ENCODE data around the gene AK9.

The AK9 gene

DNA sequence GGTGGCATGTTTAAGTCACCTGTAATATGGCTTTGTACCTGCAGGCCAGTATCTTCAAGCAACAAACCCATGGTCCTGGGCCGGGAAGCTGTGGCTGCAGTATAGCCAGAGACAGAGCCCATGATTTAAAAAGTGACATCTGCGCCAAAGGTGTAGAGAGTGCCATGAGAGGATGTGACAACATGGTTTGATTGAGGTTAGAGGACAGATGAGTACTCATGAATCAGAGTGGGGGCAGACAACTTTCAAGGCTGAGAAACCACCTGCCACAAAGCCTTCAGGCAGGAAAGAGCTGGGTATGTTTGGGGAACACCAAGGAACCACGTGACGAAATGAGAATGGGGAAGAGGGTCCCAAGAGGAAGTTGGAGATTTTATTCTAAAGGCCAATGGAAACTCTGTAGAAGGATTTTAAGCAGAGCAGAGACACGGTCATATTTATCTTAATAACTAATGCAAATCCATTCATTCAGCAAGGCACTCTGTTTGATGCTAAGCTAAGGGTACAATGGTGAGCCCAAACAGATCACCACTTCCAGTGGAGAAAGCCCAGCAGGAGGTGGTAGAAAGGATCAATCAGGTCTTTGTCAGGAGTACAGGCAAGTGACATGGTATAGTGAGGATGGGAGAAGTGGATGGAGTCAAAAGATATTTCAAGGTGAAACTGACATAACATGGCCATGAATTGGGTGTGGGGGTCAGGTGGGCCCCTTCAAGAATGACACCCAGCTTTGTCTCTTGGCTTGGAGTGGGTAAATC, 232.0 kb downstream of the AK9 start:
- DNase-seq (ENCODE audit: low read depth in 2 of 3, low spot score in 1 of 3): peak in 1 of 3 donors; percentile 43

DNA sequence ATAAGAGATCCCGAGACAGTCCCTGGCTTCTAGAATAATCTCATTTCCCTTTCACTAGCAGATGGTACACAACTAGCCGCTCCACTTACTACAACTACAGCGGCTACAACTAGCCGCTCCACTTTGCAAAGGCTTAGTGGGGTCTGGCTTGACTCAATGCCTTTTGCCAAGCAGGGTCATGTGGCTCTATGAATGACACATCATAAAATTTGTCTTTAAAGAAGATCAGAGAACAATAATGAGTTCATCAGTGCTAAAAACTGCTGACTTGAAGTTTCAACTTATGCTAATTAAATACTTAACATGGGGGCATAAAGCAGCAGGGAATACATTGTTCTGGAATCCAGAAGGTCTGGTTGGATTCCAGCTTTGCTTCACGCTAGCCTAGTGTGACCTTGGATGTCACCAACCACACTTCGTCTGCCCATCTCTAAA, 233.4 kb downstream of the AK9 start:
- DNase-seq (ENCODE audit: low read depth in 2 of 3, low spot score in 1 of 3): no peak

DNA sequence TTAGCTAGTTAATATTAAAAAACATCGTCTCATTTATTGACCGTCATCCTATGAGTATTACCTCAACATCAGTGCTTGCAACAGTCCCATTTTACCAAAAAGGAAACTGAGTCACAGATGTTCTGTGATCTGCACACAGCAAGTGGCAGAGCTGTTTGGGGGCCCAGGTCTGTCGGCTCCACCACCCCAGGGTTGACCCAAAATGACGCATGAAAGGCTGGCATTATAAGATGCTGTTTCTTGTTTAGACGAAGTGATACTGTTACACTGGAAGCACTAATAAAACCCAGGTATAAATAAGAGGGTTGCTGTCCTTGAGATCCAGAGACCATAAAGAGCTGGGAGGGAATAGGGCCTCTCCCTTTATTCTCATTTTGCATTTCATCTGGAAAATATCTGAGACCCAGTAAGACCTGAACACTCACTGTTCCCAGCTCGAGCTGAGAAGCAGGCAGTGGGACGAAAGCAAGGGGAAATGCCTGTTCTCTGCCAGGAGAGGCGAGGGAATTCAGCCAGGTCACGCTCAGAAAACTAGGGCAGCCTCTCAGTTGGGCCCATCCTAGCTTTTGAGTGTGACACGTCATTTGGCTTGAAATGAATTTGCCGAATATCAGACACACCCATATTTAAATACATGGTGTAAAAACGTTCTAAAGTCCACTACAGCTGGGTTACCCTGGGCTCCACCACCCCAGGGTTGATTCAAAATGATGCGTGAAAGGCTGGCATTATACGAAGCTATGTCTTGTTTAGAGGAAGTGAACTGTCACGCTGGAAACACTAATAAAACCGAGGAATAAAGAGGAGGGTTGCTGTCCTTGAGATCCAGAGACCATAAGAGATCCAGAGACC, 234.1 kb downstream of the AK9 start:
- no peak for DNase-seq (ENCODE audit: low read depth in 2 of 3, low spot score in 1 of 3)

DNA sequence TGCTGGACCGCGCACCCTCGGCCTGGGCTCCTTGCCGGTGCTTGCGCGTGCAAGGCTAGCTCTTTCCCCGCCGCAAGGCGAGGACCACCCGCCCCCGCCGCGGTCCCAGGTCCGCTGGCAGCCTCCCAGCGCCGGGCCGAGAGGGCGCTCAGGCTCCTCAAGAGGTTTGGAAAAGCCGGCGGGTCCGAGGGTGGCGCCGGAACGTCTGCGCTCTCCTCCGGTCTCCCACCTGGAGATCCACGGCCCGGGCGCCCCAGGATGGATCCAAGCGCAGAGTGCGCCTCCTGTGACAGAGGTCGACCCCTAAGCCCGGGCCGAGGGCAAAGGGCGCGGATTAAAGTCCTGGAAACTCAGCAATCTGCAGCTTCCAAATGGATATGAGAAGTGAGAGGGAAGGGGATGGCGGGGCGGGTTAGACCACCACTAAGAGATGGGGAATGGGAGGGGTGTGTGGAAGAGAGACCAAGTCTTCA, 234.9 kb downstream of the AK9 start:
- no peak for DNase-seq (ENCODE audit: low read depth in 2 of 3, low spot score in 1 of 3)

DNA sequence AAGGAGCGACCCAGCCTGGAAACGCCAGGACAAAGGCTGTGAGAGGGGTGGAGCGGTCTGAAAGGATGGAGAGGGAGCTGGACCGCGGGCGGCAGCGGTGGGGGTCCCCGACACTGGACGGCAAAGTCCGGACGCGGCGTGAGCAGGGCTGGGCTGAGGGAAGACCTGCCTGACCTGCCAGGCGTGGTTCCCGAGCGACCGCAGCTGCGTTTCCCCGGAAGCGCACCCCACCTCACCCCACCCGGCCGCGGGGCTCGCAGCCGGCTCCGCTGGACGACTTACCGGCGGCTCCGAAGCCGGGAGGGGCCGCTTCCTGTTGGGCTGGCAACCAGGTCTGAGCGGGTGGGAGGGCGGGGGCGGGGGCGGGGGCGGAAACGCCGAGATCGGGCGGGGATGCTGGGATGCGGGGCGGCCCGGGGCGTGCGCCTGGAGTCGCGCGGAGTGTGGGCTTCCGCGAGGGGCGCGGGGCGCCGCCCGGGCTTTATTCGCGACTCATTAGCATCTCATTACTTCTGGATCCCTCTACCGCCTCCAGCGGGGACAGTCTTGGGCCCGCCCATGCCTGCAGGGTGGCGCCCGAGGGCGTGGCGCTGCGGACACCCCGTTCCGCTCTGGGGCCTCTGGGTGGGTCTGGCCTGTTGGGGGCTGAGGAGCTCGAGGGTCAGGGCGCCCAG, 235.4 kb downstream of the AK9 start, which contains the start of gene MICAL1:
MICAL1 (minus strand) TSS at position 336 of the 674 bp plus-strand sequence. CDS start 1,576 bp downstream, outside the sequence.
- DNase-seq (ENCODE audit: low read depth in 2 of 3, low spot score in 1 of 3): peak in 2 of 3 donors; percentile 30 to 43

DNA sequence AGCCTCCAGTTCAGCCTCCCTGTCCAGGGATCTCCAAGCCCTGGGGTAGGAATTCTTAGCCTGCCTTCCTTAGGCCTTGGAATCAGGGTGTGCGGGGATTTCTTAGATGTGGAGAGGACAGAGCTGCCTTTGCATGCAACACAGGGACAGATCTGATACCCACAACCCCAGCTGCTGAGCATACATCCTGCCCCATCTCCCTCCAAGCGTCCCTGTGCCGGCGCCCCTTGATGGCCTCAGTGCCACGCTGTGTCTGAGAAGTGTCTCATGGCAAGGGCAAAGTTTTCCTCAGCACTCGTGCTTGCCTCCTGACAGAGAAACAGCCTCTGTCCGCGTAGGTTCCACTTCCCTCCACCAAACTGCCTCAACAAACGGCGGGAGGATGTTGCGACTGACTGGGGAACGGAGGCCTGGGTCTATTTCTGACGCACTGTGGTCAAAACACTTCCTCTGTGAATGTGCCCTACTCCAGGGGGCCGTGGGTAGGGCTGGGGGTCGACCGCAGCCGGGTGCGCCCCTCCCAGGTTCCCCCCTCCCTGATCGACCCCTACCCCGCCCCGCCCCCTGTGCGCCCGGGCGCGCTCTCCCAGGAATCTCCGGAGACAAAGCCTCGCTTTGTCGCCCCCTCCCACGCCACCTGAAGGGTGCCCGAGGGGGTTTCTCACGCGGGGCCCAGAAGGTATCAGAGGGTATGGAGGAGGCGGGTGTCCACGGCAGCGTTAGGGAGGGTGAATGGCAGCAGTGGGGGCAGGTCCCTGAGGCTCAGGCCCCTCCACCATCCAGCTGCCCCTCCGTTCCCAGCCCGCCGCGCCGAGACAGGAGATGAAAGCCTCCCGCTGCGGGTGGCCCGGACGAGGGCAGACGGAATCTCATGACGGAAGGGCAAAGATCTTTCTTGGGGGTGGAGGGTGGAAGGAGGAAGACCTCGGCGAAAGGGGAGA, 236.2 kb downstream of the AK9 start:
- DNase-seq (ENCODE audit: low read depth in 2 of 3, low spot score in 1 of 3): peak; percentile 41 to 47 (median 44)

DNA sequence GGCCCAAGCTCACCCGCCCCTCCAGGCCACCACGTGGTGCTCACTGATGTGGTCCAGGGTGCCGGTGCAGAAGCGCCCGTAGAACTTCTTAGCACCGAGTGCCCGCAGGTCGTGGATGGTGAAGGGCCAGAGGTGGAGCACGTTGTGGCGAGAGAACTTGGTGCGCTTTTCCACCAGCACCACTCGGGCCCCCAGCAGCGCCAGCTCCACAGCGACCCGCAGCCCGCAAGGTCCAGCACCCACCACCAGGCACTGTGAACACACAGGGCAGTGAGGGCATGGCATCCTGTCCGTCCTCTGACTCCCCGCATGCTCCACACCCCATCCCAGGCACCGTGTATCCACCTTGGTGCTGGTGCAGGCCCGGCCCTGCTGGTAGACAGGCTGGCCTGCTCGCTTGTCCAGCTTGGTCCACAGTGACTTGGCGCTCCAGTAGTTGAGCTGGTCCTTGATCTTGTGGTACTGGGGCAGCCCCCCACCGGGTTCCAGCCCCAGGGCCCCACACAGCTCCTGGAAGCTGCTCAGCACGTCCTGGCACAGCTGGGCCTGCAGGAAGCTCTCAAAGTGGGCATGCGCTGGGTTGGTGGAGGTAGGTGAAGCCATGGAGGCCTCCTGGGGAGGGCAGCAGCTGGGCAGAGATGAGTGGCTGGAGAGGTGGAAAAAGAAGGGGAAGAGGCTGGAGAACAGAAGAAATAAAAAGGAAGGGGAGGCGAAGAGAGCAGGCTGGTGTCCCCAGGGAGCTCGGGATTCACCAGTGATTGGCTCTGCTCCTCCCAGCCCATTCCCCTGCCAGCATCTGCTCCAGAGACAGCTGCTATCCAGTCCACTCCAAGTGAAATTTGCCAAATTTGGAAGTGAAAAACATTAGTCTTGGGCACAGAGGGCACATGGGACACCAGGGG, 237.2 kb downstream of the AK9 start:
- DNase-seq (ENCODE audit: low read depth in 2 of 3, low spot score in 1 of 3): no peak

DNA sequence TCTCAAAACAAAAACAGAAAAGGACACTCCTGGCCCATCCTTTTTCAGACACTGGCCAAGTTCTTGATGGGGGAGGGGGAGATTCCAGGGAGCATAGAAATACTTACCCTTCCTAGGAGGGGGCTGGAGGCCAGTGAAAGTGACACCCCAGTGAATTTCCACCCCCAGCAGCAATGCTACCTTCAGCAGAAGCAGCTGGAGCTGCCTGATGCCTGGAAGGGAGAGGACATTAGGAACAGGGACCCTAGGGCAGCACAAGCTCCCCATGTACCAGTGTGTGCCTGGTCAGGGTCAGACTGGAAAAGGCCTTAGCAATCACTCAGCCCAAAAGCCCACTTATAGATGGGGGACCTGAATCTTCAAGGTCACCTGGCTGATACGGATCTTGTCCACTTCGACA, 237.8 kb downstream of the AK9 start:
- no peak for DNase-seq (ENCODE audit: low read depth in 2 of 3, low spot score in 1 of 3)

DNA sequence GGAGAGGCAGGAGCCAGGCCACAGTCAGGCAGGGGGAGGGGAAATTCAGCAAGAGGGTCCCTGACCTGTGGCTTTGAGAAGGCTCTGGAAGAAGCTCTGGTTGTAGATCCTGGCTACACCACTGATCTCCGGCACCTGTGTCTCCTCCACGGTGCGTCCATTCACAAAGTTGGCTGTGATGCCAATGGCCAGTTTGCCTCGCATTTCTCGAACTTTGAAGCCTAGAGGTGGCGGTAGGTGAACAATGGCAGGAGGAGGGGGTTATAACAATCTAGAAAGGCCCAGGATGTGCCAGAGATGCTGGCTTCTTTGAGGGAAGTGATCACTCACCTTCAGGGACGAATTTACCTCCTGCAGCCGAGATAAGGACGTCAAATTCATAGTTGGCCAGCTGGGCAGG, 238.8 kb downstream of the AK9 start:
- DNase-seq (ENCODE audit: low read depth in 2 of 3, low spot score in 1 of 3): no peak

DNA sequence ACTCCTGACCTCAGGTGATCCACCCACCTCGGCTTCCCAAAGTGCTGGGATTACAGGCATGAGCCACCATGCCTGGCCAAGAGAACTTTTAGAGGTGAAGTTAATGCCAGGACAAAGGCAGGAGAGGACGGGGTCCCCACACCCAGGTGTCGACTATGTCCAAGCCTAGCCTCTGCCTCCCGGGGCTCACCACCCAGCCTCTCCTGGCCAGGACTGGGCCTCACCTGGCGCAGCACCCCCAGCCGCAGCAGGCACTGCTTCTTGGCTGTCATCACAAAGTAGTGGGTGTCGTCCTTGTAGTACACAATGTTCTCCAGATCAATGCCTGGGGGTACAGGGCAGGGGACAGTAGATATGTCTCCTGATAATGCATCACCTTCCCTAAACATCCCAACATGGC, 239.6 kb downstream of the AK9 start:
- no peak for DNase-seq (ENCODE audit: low read depth in 2 of 3, low spot score in 1 of 3)

DNA sequence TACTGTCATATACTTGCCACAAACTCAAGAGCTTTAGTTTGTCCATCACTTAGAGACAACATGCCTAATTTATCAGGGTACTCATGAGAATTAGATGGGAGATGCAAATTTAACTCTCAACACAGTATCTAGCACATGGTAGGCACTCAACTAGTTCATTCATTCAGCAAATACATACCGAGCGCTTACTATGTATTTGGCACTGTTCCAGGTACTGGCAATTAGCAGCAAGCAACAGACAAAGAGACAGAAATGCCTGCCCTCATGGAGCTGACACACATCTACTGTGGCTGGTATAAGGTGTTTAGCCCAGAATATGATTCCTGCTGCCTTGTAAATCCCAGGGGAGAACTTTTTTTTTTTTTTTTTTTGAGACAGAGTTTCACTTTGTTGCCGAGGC, 240.2 kb downstream of the AK9 start:
- no peak for DNase-seq (ENCODE audit: low read depth in 2 of 3, low spot score in 1 of 3)

DNA sequence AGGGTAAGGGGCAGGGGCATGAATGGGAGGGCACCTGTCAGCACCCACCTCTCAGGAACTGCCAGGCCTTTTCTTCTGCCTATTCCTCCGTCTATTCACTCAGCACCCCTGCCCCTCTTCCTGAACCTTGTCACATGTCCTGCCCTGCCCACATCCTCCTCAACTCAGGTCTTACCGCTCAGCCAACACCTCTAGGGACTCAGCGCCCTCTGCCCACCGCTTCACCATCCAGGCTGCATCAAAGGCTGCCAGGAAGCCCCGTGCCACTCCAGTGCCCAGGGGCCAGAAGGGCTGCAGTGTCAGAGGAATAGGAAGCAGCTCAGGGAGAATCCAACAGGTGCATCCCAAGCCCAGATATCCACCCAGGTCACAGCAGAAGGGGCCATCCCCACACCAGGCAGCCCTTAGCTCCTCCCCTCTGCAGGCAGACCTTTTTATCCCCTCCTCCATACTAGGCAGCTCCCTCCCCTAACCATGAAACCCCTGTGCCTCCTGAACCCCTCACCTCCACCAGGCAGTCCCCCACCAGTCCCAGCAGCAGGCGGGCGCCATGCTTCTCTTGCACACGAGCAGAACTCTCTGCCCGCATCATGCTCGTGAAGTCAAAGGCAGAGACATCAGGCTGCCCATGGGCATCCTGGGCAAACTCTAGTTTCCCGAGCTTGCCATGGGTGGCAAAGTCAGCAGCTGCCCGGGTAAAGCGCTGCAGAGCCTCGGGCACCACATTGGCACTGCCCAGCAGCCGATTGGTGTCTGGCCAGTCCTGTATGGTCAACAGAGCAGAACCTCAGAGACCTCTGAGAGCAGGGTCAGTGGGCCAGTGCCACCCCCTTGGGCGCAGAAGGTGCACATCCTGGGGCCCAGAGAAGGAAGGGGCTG, 241.0 kb downstream of the AK9 start:
- no peak for DNase-seq (ENCODE audit: low read depth in 2 of 3, low spot score in 1 of 3)

DNA sequence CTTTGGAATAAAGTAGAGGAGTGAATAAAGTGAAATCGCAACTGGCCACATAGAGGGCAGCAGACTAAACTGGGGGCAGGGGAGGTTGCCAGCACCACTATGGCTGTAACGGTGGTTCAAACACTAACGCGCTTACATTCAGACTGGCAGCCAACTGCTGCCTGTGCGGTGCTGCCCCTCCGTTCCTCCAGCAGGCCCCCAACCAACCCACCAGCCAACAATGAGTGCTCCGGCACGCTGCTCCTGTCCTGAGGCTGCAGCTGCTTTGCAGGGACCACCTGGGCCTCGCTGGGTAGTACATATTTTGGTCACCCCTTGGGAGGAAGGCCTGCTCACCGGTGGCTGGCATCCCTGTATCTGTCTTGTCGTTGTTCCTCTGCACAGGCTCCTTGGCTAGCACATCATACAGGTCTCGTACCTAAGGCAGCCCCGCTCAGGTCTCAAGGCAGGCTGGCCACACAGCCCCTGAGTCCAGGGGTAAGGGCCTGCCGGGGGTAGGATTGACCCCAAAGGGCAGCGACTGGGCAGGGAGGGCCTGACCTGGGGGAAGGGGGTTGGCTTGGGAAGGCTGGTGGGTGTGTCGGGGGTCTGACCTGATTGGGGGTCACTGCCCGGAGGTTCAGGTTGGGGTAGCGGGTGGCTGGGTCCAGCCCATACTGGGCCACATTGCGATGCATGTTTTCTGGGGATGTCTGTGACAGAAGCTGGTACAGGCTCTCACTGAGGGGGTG, 241.8 kb downstream of the AK9 start:
- DNase-seq (ENCODE audit: low read depth in 2 of 3, low spot score in 1 of 3): no peak

DNA sequence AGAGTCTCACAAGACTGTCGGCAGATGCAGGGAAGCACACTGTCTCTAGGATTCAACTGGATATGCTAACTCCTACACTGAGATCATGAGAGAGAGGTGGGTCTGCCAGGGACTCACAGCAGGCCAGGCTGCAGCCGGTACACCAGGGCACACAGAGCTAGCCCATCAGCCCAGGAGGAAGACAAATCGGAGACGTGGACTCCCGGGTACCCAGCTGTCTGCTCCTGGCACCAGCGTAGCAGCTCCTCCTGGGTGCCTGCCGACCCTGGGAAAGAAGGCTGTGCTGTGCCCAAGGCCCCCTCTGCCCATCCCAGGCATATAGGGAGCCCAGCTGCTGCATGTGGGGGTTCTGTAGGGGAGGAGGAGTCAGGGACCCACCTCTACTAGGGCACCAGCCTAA, 242.4 kb downstream of the AK9 start:
- no peak for DNase-seq (ENCODE audit: low read depth in 2 of 3, low spot score in 1 of 3)

DNA sequence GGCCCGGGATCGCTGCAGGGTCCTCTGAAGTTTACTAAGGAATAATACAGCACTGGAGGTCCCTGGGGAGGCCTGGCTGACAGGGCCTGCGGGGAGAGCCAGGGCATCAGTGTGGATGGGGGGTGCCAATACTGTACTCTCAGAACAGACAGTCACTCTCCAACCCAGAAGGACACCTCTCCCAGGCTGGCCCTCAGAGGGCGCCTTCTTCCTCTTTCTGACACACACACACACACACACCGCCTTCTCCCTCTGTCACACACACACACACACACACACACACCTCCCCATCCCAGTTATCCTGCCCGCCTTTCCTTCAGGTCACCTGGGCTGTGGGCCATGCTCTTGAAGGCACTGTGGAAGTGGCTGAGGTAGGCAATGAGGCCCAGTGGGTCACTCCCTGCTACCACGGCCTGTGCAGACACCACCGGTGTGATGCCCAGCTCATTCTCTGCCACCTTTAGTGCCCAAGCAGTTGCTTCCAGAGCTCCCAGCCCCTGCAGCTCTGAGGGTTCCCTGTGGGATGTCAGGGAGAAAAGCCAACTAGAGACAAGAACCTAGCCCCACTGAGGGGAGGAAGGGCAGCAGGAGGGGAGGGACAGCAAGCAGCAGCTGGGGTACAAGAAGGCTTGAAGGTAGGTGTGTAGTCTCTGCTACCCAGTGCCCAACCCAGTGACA, 243.0 kb downstream of the AK9 start:
- no peak for DNase-seq (ENCODE audit: low read depth in 2 of 3, low spot score in 1 of 3)

DNA sequence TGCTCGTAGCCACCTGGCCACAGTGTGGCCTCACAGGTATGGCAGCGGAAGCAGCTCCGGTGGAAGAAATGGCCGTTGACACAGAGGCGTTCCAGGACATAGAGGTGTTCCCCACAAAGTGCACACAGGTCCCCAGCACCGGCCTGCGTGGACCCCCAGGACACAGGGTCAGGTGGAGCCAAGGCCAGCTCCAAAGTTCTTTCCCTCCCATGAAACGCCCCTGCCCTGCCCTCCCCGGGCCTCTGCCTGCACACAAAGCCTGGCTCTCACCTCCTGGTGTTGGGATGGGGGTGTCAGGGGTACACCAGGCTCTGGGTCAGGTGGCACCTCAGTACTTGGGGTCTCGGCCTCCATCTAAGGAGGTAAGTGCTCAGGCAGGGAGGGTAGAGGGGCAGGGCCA, 243.9 kb downstream of the AK9 start:
- no peak for DNase-seq (ENCODE audit: low read depth in 2 of 3, low spot score in 1 of 3)

DNA sequence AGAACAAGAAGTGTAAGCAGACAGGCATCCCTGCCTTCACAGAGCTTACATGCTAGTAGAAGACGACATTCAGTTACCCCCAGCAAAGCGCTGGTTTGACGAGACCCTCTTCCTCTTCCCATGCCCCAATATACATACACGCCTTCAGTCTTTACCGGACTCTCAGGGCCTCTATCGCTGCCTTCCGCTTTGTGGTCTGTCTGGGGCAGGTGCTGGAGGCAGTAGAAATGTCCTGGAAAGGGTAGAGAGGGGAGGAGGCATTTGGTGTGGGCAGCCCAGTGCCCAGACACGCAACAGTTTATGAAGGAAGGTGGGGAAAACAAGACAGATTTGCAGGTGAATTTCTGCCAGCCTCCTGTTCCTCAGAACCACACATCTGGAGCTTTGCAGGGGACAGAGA, 244.5 kb downstream of the AK9 start:
- DNase-seq (ENCODE audit: low read depth in 2 of 3, low spot score in 1 of 3): no peak

All from stimulated activated CD4-positive, alpha-beta T cell treated with anti-CD3 and anti-CD28 coated beads, Interleukin-12 subunit alpha, Interleukin-12 subunit beta, amount 100 ng/mL, for 48 hours (primary cell).